Stimulated activated CD4-positive, alpha-beta T cell treated with anti-CD3 and anti-CD28 coated beads, Interleukin-12 subunit alpha, Interleukin-12 subunit beta, amount 100 ng/mL, for 48 hours (primary cell): Measurements from ENCODE around the gene CENPT.
"Not testable (repeated sequence)": the region's sequence is repeated elsewhere in the genome, so short reads cannot be mapped to it uniquely, and the experiment has no call there.

Source experiments
- DNase-seq, 3 donors: peaks; one replicate each; pipeline ENCODE4 v3.0.0-alpha.2; 2020; ENCODE audit warnings: low read depth in 2 of 3, low spot score in 1 of 3

CENPT gene

DNA sequence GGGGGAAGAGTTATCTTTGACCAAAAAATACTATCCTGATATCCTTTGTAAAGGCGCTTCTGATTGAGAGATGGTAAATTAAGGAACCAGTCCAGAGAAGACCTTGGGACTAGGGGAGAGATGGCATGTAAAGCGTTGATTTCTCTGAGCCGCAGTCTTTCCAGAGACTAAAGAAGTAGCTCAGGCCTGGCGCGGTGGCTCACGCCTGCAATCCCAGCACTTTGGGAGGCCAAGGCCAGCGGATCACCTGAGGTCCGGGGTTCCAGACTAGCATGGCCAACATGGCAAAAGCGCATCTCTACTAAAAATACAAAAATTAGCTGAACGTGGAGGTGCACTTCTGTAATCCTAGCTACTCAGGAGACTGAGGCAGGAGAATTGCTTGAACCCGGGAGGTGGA lies 625 bp upstream of the CENPT start:
- DNase-seq, result no peak

DNA sequence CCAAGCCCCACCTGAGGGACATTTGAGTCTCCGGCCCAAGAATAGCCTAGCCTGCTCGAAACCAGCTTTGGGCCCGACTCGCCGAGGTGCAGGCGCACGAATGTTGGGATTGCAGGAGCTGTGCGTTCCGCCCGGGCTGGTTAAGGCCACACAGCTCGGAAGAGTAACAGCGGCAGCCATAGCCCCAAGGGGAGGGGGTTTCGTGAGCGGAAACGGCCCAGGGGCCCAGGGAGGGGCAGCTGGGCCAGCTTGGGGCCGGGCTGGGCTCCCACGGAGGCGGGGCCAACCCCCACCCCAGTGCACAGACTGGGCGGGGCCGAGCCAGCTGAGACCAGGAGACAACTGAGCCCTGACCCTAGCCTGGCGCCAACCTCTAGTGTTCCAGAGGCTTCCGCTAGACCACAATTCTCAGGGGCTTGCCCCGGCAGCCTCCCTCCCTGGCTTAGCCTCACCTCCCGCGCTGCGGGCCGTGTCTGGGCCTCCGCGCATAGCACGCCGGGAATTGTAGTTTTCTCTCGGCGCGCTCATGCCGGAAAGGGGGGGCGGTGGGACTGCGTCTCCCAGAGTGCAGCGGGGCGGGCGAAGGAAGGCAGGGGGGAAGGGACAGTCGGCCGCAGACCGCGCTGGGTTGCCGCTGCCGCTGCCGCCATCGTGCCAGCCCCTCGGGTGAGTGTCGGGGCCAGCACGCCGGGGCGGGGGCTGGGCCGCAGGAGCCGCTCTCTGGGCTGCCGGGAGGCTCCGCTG lies 1.0 kb downstream of the CENPT start, which contains the start of gene NUTF2:
TSS of gene NUTF2 (plus strand) at position 614 of the 744 bp plus-strand sequence. CDS start 18,198 bp downstream, outside the sequence.
- peak; percentile 92 to 96 (median 93) for DNase-seq

DNA sequence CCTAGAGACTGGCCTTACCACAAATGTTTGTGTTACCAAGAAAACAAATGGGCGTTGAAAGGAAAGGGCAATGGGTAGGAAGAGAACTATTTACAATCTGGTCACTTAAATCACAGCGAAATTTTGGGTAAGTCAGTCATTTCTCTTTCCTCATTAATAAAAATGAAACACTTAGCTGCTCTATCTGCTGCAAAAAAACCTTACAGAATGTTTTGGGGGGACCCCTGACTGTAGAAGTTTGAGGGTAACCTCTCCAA lies 1.5 kb downstream of the CENPT start:
- no peak for DNase-seq

DNA sequence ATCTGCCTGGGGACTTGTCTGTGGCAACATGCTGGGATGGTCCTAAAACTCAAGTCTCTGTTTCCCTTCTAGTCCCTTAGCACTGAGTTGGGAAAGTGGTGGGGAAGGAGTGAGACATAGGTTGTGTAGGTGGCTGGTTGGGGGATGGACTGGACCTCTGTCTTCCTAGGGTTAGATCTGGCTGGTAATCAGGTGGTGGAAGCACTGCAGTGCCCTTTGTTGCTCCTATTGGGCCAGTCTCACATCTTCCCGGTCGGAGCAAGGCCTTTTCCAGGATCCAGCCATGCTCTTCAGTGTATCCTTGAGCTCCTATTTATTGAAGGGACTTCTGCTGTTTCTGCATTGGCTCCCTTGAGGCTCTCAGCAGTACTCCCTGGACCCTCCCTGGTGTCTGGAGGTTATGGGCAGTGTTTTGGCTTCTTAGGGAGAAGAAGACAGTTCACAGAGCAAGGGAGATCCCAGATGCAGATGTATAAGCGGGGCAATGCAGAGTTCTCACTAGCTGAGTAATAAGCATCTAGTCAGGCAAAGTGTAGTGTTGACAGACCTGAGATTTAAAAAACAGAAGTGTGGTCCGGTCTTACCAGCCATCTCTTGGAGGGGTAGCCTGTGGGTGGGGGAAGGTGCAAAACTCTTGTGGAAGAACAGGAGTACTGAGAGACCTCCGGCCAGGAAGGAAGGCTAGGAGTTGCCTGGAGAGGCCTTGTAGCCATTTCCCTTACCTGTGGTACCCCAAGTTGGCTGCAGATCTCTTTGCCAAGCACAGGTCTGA lies 2.0 kb downstream of the CENPT start:
- no peak for DNase-seq

DNA sequence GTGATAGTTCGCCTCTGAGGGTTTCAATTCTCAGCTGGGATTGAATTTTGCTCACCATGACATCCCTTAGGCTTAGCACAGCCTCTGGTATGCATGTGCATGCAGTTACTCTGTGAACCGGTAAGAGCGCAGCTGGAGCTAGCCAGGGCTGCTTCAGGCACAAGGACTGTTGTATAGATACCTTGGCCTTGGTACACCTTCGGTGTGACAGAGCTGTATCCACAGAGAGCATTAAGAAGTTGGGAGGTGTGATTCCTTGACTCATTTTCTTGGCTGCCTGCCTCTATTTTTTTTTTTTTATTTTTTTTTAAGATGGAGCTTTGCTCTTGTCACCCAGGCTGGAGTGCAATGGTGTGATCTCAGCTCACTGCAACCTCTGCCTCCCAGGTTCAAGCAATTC lies 3.0 kb downstream of the CENPT start:
- DNase-seq, result no peak

DNA sequence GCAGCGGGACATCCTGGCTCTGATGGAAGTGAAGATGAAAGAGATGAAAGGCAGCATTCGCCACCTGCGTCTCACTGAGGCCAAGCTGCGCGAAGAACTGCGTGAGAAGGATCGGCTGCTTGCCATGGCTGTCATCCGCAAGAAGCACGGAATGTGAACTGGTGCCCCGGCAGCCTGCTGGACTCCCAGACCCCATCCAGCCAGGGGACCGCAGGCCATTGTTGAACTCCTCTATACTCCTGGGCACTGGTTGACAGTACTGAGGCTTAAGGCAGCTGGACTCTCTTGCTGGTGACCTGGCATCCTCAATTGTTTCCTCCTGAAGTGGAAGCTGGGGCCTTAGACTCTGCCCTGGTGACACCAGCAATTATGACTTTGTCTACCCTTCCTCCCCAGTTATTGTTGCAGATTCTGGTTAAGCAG lies 4.1 kb downstream of the CENPT start:
- DNase-seq, result no peak

DNA sequence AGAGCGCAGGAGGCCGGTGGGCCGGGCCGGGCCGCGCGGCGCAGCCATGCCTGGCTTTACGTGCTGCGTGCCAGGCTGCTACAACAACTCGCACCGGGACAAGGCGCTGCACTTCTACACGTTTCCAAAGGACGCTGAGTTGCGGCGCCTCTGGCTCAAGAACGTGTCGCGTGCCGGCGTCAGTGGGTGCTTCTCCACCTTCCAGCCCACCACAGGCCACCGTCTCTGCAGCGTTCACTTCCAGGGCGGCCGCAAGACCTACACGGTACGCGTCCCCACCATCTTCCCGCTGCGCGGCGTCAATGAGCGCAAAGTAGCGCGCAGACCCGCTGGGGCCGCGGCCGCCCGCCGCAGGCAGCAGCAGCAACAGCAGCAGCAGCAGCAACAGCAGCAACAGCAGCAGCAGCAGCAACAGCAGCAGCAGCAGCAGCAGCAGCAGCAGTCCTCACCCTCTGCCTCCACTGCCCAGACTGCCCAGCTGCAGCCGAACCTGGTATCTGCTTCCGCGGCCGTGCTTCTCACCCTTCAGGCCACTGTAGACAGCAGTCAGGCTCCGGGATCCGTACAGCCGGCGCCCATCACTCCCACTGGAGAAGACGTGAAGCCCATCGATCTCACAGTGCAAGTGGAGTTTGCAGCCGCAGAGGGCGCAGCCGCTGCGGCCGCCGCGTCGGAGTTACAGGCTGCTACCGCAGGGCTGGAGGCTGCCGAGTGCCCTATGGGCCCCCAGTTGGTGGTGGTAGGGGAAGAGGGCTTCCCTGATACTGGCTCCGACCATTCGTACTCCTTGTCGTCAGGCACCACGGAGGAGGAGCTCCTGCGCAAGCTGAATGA lies 4.8 kb downstream of the CENPT start:
- peak in 2 of 3 donors; percentile 43 to 44 for DNase-seq

DNA sequence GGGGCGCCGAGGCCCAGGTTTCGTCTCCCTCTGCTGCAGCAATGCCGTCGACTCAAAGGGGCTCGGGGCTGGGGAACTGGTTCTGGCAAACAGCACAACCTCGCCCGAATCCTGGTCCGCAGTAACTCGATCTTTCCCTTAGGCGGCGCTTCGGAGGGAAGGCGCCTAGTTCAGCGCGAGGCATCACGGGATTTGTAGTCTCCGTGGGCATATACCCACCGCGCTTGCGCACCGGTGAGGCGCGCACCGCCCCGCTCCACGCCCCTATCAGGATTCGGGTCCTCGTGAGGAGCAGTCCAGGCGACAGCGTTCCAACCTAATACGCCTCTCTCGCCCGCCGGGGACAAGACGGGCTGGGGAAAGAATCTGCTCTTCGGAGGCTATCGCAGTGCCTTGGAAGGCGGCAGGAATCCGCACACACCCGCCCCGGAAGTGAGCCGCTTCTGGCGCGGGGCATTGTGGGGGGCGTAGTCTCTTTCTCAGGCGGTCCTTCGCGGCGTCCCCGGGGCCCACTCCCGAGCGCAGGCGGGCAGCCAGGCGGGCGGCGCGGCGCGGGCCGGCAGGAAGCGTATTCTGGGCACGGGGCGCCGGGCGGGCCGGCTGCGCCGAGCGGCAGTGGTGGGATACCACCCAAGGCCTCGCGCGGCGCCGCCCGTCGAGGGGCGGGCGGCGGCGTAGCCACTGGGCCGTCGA lies 5.5 kb downstream of the CENPT start, which contains the start of gene THAP11:
TSS of gene THAP11 (plus strand) at position 505 of the 693 bp plus-strand sequence. CDS start 235 bp downstream, outside the sequence.
- peak; percentile 91 to 95 (median 91) for DNase-seq

DNA sequence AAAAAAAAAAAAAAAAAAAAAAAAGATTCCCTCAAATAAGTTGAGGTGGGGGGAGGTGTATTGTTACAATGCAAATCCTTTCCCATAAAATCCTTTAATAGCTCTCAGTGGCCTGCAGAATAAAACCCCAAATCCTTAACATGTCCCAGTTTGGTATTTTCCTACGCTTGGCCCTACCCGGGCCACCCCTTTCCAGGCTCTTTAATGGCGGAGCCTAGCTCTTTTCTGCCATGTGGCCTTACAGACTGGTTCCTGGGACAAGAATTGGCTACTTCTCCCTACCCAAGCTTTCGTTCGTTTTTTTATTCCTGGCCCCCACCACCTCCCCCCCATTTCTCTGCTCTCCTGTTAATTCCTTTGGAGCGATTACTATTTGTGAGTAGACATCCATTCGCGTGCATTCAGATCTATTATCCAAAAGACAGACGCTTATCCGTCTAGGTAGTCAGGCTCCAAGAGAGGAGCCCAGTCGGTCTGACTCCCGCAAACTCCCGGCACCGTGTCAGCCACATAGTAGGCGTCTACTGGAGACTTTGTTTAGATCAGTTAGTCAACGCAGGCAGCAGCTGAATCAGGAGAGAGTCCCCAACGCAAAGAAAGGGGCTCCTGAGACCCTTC lies 6.2 kb downstream of the CENPT start:
- DNase-seq, result no peak

DNA sequence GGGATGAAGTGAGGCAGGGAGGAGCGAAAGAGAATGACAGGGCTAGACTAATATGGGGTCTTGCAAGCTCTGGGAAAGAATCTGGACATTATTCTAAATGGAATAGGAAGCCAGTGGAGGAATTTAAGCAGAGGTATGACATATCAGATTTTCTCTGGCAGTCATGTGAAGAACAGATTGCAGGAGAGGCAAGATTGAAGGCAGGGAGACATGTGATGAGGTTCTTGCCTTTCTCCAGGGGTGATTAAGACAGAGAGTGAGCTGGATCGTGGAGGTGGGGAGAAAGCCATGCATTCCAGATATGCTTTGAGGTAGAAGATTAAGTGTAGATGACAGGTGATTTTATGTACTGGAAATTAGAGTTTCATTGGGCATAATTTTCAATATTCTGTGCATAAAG lies 9.7 kb downstream of the CENPT start:
- DNase-seq, result no peak

DNA sequence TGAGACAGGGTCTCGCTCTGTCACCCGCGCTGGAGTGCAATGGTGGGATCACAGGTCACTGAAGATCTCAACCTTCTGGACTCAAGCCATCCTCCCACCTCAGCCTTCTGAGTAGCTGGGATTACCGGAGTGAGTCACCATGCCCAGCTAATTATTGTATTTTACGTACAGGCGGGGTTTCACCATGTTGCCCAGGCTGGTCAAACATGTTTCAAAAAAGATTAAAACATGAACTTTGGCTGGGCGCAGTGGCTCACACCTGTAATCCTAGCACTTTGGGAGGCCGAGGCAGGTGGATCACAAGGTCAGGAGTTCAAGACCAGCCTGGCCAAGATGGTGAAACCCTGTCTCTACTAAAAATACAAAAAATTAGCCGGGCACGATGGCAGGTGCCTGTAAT lies 10.3 kb downstream of the CENPT start:
- DNase-seq, result not testable (repeated sequence)

DNA sequence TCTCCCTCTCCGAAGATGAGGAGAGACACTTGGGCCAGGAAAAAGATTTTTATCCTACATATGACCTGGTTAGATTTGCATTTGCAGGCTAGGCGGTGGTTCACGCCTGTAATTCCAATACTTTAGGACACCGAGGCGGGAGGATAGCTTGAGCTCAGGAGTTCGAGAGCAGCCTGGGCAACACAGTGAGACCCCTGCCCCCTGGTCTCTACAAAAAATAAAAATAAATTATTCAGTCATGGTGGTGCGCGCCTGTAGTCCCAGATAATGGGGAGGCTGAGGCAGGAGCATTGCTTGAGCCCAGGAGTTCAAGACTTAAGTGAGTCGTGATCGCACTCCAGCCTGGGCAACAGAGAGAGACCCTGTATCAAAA lies 13.3 kb downstream of the CENPT start:
- no peak for DNase-seq

DNA sequence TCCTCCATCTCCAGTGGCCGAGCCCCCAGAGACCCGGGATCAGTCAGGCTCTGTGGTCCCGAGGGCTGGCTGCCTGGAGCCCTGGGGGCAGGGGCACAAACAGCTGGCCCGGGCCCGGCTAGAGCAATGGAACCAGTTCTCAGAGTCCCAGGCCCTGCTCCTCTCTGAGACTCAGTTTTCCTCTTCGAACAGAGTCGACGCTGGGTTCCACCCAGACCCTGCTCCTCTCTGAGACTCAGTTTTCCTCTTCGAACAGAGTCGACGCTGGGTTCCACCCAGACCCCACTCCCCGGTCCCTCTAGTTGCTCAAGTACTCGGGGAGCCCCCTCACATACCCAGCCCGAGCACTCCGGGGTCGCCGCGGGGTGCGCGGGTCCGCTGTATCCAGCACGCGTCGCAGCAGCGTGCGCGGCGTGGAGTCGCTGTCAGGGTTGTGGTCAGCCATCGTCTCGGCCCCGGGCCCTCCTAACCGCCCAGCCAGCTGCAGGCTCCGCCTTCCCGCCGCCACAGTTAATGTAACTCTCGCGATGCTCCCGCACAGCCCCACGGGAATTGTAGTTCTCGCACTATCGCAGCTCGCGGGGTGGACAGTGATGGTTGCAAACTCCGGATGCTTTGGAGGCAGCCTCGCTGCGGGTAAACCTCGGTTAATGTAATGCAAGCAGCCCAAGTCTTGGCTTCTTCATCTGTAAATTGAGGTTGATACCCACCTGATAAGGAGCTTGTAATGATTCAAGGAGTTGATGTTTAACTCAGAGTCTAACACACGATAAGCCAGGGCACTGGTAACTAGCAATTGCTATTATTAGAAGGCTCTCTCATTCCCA lies 13.9 kb downstream of the CENPT start:
- DNase-seq, result peak; percentile 88 to 95 (median 90)

DNA sequence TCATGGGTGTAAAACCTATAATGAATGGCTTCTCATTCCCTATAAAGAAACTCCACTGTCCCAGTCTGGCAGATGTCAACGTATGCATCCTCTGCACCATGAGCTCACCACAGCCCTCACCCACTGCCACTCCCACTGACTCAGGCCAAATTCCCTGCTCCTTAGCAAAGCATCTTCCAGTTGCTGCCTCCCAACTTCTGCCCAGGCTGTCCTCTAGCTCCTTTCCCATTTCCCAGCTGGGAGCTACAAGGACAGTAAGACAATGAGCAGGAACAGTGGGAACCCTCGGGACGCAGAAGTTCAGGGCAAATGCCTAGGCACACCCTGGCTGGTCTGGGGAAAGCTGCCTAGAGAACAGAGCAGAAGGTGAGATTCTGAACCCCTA lies 14.5 kb downstream of the CENPT start:
- DNase-seq, result no peak

DNA sequence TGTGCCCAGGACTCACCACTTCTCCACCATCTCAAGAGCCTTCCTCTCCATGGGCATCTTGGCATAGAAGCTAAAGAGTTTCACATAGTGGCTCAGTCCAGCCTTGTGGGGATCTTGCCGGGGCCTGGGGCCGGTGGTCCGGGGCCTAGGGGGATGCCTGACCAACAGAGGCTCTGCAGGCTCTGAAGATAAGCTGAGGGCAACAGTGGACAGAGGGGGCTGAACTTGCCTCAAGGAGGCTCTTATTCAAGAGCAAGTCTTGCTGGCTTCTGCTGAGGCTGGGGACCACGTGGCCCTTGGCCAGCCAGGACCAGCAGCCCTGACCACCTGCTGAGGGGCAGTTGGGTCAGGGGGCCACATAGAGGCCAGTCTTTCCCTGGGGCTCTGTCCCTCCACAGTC lies 18.8 kb downstream of the CENPT start:
- no peak for DNase-seq

DNA sequence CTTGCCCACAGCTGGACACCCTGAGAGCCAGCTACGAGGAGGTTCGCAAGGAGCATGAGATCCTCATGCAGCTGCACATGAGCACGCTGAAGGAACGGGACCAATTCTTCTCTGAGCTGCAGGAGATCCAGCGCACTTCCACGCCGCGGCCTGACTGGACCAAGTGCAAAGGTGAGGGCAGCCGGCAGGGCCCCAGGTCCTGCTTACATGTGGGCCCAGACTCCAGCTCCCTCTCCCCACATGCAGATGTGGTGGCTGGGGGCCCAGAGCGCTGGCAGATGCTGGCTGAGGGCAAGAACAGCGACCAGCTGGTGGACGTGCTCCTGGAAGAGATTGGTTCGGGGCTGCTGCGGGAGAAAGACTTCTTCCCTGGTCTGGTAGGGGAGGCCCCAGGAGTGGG lies 21.6 kb downstream of the CENPT start:
- no peak for DNase-seq

DNA sequence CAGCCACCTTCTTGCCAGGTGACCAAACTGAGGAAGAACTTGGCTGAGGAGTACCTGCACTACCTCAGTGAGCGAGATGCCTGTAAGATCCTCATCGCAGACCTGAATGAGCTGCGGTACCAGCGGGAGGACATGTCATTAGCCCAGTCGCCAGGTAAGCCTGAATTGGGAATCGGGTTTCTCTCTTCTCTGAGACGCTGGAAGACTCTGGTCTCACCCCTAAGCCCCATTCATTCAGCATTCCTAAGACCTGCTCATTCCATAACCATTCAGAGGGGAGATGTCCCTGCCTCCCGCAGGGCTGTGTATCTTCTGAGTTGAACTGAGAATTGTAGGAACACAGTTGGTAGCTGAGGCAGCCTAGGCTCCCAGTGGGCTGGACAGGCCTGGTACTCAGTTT lies 22.4 kb downstream of the CENPT start:
- no peak for DNase-seq

DNA sequence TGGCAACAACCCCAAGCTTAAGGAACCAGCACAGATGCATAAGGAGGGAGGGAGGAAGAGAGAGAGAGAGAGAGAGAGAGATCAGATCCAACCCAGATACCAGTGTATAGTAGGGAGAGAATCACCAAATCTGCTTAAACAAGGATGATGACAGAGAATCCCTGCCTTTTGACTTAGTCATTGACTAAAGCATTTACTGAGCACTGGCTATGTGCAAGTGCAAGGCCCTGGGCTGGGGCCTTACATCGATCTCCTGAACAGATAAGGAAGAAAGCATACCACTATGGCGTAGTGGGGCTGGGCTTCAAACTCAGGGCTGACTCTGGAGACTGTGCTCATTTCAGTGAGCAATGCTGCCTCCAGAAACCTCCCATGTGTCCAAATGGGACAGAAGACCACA lies 25.0 kb downstream of the CENPT start:
- no peak for DNase-seq

DNA sequence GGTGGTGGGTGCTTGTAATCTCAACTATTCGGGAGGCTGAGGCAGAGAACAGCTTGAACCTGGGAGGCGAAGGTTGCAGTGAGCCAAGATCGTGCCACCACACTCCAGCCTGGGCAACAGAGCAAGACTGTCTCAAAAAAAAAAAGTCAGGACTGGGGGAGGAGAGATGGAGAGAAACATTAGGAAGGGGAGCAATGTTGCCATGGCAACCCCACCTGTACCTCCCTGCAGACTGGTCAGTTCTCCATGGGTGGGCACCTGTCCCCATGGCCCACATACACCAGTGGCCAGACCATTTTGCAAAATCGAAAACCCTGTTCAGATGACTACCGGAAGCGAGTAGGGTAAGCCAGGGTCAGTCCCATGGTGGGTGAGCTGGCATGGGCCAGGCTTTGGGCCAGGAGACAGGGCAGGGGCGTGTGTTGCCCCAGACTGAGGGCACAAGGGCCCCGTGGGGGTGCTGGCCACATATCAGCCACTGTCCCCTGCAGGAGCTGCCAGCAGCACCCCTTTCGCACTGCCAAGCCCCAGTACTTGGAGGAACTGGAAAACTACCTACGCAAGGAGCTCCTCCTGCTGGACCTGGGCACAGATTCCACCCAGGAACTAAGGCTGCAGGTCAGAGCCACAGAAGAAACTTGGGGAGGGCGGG lies 26.8 kb downstream of the CENPT start:
- DNase-seq, result no peak
